Measurements from ENCODE around the gene RPSA.

GRCh38 chr3:39448506-39449233 lies 42.1 kb downstream of the RPSA start:
- no peak for TF ChIP-seq POLR2A (IDR thresholded peaks at IDR 0.05)
- no peak for TF ChIP-seq CTCF (IDR thresholded peaks at IDR 0.05)
- TF ChIP-seq POLR2AphosphoS5 (IDR thresholded peaks at IDR 0.05): no peak

Measured in gastroesophageal sphincter (tissue), 3 donors.